HG02763 (cell line): ENCODE data around the gene SMIM26.
"Not testable (repeated sequence)": the region's sequence is repeated elsewhere in the genome, so short reads cannot be mapped to it uniquely, and the experiment has no call there.

Experiments used
- ATAC-seq: cut with Tn5 transposase; IDR thresholded peaks from one replicate; pipeline ENCODE4 v1.9.1; 2021; ENCODE audit warnings: mild to moderate bottlenecking, moderate library complexity; ENCODE audit not compliant: unreplicated experiment

SMIM26 gene

GRCh38 chr20:18566892-18567738 is at the start of gene SMIM26:
TSS of gene SMIM26 (plus strand) at chr20:18567432. CDS start at chr20:18567479, 47 bp downstream.
- ATAC-seq: peak; percentile 99

DNA sequence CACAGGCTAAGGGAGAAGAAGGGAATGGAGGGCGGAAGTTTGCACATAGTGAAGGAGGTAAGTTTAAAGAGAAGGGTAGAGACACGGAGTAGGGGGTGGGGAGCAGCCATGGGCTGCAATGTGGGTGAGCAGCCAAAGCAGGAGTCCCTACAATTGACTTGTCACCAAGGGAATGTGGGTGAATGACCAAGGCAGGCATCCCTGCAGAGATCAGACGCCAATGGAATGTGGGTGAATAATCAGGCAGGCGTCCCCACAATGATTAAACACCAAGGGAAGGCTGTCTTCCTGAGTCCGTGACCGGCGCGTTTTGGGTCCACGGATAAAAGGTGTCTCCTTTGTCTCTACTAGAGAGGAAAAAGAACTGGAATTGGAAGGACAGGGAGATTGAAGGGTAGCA is 45.2 kb upstream of the SMIM26 start:
- ATAC-seq: not testable (repeated sequence)

DNA sequence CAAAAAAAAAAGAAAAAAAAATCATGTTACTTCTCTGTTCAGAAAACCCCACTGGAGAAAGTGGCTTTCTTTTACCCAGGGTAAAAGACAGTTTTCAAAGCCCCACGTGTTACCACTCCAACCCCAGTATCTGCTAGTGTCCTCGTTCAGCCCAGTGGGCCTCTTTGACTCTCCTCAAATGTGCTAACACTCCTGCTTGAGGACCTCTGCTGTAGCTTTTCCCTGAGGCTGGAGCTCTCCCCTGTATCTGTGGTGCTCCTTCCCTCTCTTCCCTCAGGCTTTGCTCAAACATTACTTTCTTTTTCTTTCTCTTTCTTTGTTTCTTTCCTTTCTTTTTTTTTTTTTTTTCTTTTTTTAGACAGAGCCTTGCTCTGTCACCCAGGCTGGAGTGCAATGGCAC is 44.2 kb upstream of the SMIM26 start:
- ATAC-seq: no peak

- no peak for ATAC-seq
These were observed 42.6 kb upstream of the SMIM26 start for GRCh38 chr20:18524646-18525045.

DNA sequence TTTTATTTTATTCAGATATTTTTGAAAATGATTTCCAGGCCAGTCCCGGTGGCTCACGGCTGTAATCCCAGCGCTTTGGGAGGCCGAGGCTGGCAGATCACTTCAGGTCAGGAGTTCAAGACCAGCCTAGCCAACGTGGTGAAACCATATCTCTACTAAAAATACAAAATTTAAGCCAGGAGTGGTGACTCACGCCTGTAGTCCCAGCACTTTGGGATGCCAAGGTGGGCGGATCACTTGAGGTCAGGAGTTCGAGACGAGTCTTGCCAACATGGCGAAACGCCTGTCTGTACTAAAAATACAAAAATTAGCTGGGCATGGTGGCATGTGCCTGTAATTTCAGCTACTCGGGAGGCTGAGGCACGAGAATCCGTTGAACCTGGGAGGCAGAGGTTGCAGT is 40.5 kb upstream of the SMIM26 start:
- ATAC-seq: not testable (repeated sequence)

DNA sequence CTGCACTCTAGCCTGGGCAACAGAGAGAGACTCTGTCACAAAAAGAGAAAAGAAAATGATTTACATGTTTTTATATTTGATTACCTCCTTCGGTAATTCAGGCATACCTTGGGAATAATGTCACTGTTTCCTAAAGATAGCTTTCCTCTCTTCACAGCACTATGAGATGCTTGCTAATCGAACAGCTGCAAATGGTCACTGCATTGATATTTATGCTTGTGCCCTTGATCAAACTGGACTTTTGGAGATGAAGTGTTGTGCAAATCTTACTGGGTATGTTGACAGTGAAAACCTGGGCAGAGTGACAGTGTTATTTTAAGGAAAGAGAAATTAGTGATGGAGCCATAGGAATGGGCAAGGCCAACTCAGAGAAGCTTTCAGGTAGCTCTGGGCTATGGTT is 39.9 kb upstream of the SMIM26 start:
- no peak for ATAC-seq

GRCh38 chr20:18527836-18528235 is 39.4 kb upstream of the SMIM26 start:
- ATAC-seq: no peak

GRCh38 chr20:18529041-18529440 is 38.2 kb upstream of the SMIM26 start:
- ATAC-seq: no peak

- ATAC-seq: no peak
These were observed 34.6 kb upstream of the SMIM26 start for GRCh38 chr20:18532626-18533025.

DNA sequence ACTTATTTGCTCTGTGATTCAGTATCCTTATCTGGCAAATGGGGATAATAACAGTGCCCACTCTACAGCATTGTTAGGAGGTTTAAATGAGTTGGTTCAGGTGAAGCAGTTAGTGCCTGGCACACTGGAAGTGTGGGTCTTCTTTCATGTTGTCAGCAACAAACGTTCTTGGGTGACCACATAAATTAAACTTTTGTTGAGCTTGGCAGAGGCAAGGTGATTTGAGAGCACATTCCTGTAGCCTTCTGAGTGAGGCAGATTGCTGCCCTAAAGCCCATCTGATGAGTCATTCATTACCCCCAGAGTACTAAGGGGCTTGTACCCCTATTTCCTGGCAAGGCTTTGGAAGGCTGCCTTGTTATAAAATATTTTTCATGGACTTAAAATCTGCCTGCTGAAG is 33.7 kb upstream of the SMIM26 start:
- no peak for ATAC-seq

GRCh38 chr20:18533978-18534644 is 33.1 kb upstream of the SMIM26 start:
- no peak for ATAC-seq

- ATAC-seq: no peak
These were observed 29.6 kb upstream of the SMIM26 start for GRCh38 chr20:18537651-18538050.

- ATAC-seq: no peak
These were observed 25.5 kb upstream of the SMIM26 start for GRCh38 chr20:18541741-18542140.

GRCh38 chr20:18543216-18543615 is 24.0 kb upstream of the SMIM26 start:
- ATAC-seq: no peak

- ATAC-seq: no peak
These were observed 23.3 kb upstream of the SMIM26 start for GRCh38 chr20:18543932-18544331.

DNA sequence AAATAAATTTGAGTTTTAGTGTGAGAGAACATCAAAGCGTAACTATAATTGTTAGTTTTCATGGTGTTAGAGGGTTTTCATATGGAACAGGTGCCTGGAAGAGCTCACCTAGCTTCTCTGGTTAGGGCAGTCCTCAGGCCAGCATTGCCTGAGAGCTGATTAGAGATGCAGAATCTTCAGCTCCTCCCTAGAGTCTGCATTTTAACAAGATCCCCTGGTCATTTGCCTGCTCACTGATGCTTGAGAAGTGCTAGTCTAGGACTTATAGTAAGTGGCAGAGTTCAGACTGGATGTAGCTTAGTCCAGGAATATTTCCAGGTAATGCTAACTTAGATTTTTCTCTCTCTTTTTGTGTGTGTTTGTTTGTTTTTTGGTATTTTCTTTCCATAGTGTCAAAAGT is 21.7 kb upstream of the SMIM26 start:
- ATAC-seq: no peak

- no peak for ATAC-seq
These were observed 18.8 kb upstream of the SMIM26 start for GRCh38 chr20:18548465-18548864.

DNA sequence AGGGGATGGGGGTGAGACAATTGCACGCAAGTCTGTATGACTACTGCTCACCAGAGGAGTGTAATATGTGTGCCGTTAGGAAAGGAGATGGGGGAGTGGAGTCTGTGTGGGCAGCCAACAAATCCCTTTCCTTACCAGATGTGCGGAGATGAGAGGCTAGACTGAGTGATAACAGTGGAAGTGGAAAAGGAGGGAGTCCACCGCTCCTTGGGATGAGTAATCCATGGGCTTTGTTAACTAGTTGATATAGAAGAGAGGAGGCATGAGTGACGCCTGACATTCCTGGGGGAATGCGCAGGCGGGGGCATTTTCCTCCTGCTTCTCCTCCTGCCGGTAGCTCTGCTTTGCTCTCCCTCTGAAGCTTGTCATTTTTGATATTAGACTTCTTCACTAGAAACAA is 13.5 kb upstream of the SMIM26 start:
- no peak for ATAC-seq

DNA sequence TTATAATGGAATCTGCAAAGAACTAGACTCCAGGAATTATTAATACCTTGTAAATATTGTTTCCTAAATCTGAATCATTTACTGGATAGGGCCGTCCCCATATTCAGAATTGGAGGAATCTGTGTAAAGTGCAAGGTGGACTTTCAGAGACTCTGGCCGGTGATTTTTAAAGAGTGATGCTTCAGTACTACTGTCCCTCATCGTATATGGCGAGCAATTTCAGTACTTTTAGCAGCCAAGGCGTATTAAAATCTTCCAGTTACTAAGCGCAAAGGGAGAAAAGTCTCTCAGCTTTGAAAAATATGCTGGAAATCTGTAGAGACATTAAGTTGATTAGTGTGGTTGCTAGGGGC is 483 bp downstream of the SMIM26 start:
- ATAC-seq: no peak

DNA sequence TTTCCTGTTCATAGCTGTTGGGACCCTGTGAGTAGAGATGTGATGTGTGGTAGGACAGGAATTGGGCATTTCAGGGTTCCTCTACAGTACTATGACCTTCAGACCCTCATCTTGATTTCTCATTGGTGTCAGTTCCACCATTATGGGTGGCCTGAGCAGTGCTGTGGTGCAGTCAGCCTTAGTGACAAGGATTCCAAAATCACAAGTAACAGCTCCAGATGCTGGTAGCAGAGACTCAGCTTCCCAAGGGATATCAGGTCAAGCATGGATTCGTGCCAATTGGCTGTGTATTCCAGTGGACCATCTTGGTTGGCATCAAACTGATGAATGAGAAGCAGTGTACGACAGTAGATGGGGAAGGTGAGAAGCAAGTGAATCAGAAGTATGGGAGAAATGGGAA is 3.8 kb downstream of the SMIM26 start:
- no peak for ATAC-seq

GRCh38 chr20:18571578-18571977 is 4.3 kb downstream of the SMIM26 start:
- no peak for ATAC-seq

- no peak for ATAC-seq
These were observed 10.7 kb downstream of the SMIM26 start for GRCh38 chr20:18577942-18578341.
